Iris pigment epithelial cell (primary cell): ENCODE data around the gene TP53I3.
"Not testable (repeated sequence)": the region's sequence is repeated elsewhere in the genome, so short reads cannot be mapped to it uniquely, and the experiment has no call there.

Experiments
- DNase-seq: peaks from one replicate; pipeline ENCODE4 v3.0.0-alpha.2; 2011; ENCODE audit warnings: low read depth

The TP53I3 gene

GRCh38 chr2:24084386-24085199, at the start of gene TP53I3:
Gene TP53I3, minus strand, starts transcription at chr2:24084834. Its CDS starts 508 bp downstream, at chr2:24084326.
- peak; percentile 90 for DNase-seq

GRCh38 chr2:24132543-24132942, 47.9 kb upstream of the TP53I3 start:
- DNase-seq = no peak

- no peak for DNase-seq
Observed at GRCh38 chr2:24125956-24126355, 41.3 kb upstream of the TP53I3 start.

GRCh38 chr2:24123922-24124580, 39.4 kb upstream of the TP53I3 start:
- peak; percentile 44 for DNase-seq

GRCh38 chr2:24123195-24123921, 38.7 kb upstream of the TP53I3 start, which contains the start of the genes FAM228B and PFN4:
Gene FAM228B, plus strand, starts transcription at chr2:24123469. Its CDS starts 893 bp downstream, at chr2:24124362.
Gene PFN4, minus strand, starts transcription at chr2:24123334. Its CDS starts 799 bp downstream, at chr2:24122535.
- DNase-seq = peak; percentile 87

GRCh38 chr2:24122366-24123194, 37.9 kb upstream of the TP53I3 start:
- DNase-seq = peak; percentile 9

- no peak for DNase-seq
Observed at GRCh38 chr2:24121469-24121868, 36.8 kb upstream of the TP53I3 start.

GRCh38 chr2:24121066-24121465, 36.4 kb upstream of the TP53I3 start:
- DNase-seq = no peak

GRCh38 chr2:24117902-24118301, 33.3 kb upstream of the TP53I3 start:
- DNase-seq = no peak

- peak; percentile 31 for DNase-seq
Observed at GRCh38 chr2:24115057-24115456, 30.4 kb upstream of the TP53I3 start.

- DNase-seq = peak; percentile 57
Observed at GRCh38 chr2:24111407-24111901, 26.8 kb upstream of the TP53I3 start.

GRCh38 chr2:24110660-24111303, 26.1 kb upstream of the TP53I3 start:
- no peak for DNase-seq

- DNase-seq = not testable (repeated sequence)
Observed at GRCh38 chr2:24109431-24109830, 24.8 kb upstream of the TP53I3 start.

GRCh38 chr2:24107336-24107735, 22.7 kb upstream of the TP53I3 start:
- DNase-seq = no peak

GRCh38 chr2:24106786-24107185, 22.2 kb upstream of the TP53I3 start:
- DNase-seq = no peak

- peak; percentile 28 for DNase-seq
Observed at GRCh38 chr2:24105816-24106215, 21.2 kb upstream of the TP53I3 start.

- DNase-seq = no peak
Observed at GRCh38 chr2:24104906-24105305, 20.3 kb upstream of the TP53I3 start.

GRCh38 chr2:24104110-24104650, 19.5 kb upstream of the TP53I3 start:
- no peak for DNase-seq

- no peak for DNase-seq
Observed at GRCh38 chr2:24102677-24103076, 18.0 kb upstream of the TP53I3 start.

- DNase-seq = no peak
Observed at GRCh38 chr2:24101992-24102391, 17.4 kb upstream of the TP53I3 start.

GRCh38 chr2:24100732-24101131, 16.1 kb upstream of the TP53I3 start:
- DNase-seq = not testable (repeated sequence)
